ENCODE data around the gene LCE1D.

LCE1D gene

DNA sequence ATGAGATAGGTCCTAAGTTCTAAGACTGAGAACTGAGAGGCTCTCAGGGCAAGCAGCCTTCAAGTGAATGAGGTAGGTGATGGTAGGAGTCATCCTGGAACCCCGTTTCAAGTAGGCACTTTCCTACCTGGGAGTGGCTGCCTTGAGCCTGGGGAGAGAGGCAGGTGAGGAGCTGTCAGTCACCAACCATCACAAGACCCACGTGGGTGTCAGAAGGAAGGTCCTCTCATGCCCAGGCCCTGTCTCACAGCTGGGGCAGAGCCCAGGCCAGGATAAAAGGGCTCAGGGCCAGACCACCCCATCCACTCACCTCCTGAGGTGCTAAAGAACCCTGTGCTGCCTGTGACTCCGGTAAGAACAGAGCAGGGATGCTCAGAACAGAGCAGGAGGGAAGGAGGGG, at the start of gene LCE1D:
LCE1D (plus strand) TSS at position 301 of the 400 bp plus-strand sequence. CDS start 1,074 bp downstream, outside the sequence.
- DNase-seq: no peak

GRCh38 chr1:152747831-152748230, 48.7 kb upstream of the LCE1D start:
- DNase-seq: no peak

- DNase-seq: no peak
Measured at GRCh38 chr1:152752225-152752624, 44.3 kb upstream of the LCE1D start.

GRCh38 chr1:152753586-152753985, 42.9 kb upstream of the LCE1D start:
- no peak for DNase-seq

DNA sequence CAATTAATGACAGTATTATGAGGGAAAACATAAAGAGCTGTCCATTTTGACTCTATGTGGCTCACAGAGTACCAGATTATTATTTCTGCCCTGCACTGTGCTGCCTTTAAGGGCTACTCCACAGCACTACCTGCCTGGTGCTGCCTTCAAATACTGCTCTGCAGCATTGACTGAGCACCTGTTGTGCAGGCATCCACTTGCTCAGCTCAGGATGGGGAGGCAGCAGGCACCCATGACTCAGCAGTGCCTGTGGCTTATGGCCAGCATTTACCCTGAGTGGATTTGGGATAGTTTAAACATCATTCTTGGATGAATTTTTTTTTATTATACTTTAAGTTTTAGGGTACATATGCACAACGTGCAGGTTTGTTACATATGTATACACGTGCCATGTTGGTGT, 39.6 kb upstream of the LCE1D start:
- DNase-seq: no peak

DNA sequence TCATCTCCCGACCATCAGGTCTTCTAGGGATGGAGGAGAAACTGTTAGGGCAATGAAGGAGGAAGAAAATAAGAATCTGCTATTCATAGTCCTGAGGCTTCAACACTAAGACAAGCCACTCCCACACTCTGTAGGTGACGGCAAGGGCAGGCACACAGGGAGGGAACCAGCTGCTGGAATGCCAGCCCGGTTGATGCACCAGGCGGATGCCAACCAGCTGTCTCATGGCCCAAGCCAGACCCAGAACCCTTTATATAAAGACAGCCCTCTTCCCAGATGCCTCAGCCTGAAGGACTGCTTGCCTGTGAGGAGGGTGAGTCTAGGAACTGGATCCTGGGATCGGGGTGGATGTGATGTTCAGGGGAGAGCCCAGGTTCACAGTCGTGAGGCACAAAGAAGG, 38.8 kb upstream of the LCE1D start, which contains the start of gene KPRP:
KPRP (plus strand) TSS at position 279 of the 400 bp plus-strand sequence. CDS start 1,564 bp downstream, outside the sequence.
- no peak for DNase-seq

DNA sequence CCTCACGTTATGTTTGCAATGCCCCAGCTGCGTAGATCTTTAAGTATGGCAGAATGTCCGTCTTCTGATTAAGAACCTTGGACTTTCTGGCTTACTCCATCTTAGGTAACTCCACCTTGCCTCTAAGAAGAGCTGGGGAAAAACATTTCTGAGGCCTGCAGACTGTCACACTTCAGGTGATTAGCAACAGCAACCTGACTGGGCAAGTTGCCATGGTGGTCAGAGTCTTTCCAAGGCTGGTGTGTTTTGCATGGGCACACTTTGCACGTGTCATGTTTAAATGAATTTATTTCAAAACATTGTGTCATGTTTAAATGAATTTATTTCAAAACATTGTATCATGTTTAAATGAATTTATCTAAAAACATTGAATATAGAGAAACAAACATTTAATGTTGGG, 37.9 kb upstream of the LCE1D start:
- no peak for DNase-seq

DNA sequence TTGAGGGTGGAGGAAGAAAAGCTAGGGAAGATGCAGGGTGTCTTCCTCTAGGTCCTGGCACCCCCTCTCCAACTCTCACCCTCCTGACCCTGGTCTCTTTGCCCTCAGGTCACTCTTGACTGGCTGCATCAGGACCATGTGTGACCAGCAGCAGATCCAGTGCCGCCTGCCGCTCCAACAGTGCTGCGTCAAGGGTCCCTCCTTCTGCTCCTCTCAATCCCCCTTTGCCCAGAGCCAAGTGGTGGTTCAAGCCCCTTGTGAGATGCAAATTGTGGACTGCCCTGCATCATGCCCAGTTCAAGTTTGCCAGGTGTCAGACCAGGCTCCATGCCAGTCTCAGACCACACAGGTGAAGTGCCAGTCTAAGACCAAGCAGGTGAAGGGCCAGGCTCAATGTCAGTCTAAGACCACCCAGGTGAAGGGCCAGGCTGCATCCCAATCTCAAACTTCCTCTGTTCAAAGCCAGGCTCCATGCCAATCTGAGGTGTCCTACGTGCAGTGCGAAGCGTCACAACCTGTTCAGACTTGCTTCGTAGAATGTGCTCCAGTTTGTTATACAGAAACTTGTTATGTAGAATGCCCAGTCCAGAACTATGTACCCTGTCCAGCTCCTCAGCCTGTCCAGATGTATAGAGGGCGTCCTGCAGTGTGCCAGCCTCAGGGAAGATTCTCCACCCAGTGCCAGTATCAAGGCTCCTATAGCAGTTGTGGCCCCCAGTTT, 36.9 kb upstream of the LCE1D start:
- no peak for DNase-seq

GRCh38 chr1:152760551-152761190, 35.9 kb upstream of the LCE1D start:
- DNase-seq: no peak

- DNase-seq: no peak
Measured at GRCh38 chr1:152761609-152762213, 34.8 kb upstream of the LCE1D start.

- no peak for DNase-seq
Measured at GRCh38 chr1:152768847-152769533, 27.5 kb upstream of the LCE1D start.

DNA sequence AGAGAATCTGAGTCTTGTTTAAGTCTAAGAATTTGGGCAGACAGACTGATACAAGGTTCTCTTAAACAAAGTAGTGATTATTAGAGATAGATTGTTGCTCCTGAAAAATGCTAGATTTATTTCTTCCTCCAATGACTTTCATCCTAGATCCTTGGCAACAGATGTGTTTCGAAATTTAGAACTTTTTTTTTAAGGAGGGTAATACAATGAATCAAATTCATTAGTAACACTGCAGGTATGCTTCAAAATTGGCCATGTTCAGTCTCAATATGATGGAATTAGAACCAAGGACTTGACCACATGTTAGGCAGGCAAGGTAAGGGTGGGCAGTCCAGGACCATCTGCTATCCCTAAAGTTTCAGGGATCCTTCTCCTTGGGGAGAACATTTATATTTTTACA, 26.1 kb upstream of the LCE1D start:
- no peak for DNase-seq

- no peak for DNase-seq
Measured at GRCh38 chr1:152774875-152775274, 21.6 kb upstream of the LCE1D start, which contains the start of gene LCE1F. LCE1F (plus strand) TSS chr1:152775140; CDS start chr1:152776372, 1,232 bp downstream.

GRCh38 chr1:152776361-152776760, 20.2 kb upstream of the LCE1D start:
- DNase-seq: no peak

- DNase-seq: peak in 1 of 2 experiments; percentile 33
Measured at GRCh38 chr1:152777510-152778137, 18.9 kb upstream of the LCE1D start.

DNA sequence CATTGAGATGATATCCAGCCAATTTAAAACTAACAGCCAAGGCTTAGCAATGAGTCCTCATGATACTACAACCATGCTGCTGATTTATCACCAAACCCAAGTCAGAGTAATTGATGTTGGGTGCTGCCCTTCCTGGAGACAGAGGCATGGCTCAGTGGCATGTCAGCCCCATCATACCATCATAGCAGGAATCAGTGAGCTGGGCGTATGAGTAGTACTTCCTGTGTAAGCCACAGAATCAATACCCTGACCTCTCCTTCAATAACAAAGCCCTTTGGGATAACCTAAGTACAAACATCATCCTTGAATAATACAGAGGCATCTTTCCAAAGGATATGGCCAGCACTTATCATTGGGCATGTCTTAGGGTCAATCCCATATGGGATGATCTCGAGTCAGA, 13.4 kb upstream of the LCE1D start:
- DNase-seq: no peak

- DNase-seq: no peak
Measured at GRCh38 chr1:152786077-152786476, 10.4 kb upstream of the LCE1D start, which contains the start of gene LCE1E. LCE1E (plus strand) TSS chr1:152786257; CDS start chr1:152787300, 1,043 bp downstream.

DNA sequence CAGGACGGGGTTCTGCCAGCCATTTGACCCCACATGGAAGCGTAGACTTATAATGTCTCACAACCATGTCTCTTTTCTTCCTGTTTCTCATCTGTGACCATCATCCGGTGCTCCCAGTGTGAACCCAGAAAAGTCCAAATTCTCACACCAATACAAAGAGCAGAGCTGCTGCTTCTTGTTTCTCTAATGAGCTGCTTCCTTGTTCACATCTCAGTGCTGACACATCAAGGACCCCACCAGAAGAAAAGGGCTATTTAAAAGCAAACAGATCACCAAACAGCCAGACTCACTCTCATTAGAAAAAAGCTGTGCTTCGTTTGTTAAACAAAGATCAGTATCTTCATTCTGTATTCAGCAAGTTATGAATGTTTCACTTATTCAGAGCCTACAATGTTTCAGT, 835 bp upstream of the LCE1D start:
- DNase-seq: no peak

GRCh38 chr1:152801333-152801732, 4.8 kb downstream of the LCE1D start:
- no peak for DNase-seq

DNA sequence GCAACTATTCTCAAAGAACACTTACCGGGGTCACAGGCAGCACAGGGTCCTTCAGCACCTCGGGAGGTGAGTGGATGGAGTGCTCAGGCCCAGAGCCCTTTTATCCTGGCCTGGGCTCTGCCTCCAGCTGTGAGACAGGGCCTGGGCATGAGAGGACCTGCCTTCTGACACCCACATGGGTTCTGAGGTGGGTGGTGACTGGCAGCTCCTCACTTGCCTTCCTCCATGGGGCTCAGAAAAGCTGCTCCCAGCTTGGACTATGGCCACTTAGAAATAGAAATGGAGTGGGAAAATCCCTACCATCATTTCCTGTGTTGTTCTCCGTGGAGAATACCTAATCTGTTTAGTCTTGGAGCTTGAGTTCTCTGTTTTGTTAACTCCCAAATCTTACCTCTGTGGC, 10.1 kb downstream of the LCE1D start, which contains the start of gene LCE1C:
LCE1C (minus strand) TSS at position 76 of the 400 bp plus-strand sequence. CDS start 1,173 bp downstream, outside the sequence.
- DNase-seq: no peak

GRCh38 chr1:152811050-152811449, 14.5 kb downstream of the LCE1D start:
- no peak for DNase-seq

DNA sequence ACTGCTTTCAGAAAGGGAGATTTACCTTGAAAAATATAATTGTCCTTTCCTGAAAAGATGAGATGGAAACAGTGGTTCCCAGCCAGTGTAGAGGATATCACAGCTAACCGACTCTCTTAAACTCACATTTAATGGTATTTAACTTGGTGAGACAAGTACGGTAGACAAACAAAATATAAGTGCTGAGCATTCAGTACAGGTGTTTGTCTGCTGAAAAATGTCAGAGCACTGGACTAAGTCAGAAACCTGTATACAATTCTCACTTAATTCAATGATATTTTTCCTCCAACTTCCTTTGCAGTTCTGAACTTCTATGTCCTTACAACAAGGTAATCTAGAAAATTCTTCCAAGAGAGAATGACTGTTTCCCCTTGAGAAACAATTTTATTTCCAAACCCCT, 15.2 kb downstream of the LCE1D start, which contains the start of gene LCE1B:
LCE1B (plus strand) TSS at position 301 of the 400 bp plus-strand sequence. CDS start 476 bp downstream, outside the sequence.
- DNase-seq: no peak

Measured in SHP77 (cell line).